ENCODE data around the gene DYSF. TPM values are rescaled to one million over a fixed set of nuclear protein-coding genes. Genes with fewer than 3 reads are reported as not detected.

The DYSF gene
- total RNA-seq, 4 donors from 2014 or later: 2.8 to 14.9 (median 4.0) TPM

DNA sequence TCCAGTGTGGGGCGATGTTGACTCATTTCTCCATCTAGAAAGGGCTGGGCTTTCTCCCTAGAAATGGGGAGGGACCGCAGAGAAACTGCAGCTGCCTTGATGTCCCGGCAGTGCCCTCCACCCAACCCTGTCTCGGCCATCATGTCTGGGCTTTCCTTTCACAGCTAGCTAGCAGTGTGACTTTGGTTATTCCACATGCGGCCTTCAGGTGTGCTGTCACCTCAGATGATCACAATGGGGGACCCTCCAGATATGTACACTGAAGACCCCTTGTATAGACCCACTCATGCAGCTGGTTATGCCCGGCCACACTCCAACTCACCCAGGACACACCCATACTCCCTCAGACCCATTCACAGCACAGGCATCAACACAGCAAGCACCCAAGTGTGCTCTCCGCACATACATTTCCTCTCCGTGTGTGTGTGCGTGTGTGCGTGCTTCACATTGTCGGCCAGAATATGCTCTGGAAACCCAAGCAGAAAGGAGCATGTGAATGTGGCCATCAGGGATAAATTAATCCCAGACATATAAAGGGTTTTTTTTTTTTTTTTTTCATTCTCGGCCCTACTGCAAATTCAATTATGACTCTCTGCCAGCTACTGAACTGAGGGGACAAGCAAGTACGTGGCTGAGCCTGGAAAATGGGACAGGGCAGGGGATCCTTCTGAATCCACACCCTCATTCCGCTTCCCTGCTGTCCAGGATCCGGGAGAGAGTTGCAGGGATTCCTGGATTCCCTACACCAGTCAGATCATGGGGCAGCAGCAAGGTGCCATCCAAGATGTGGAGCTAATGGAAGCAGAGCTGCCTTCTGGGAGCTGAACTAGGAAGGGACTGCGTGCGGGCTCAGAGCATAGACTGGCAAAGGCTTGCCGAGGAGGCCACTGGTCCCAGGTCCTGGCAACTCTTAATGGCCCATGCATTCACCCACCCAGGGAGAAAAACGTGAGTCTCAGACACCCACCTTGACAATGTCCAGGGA, 240.2 kb downstream of the DYSF start:
- Histone ChIP-seq H3K4me1 (no peaks in the 10 kb centered on the region), H3K27me3 (no peaks in the 10 kb centered on the region), H3K36me3 (no peaks in the 10 kb centered on the region), H3K4me3 (no peak overlapping the region), H3K27ac (no peak overlapping the region), H3K9me3 (no peaks in the 10 kb centered on the region)
- peak in 1 of 3 donors; percentile 23 for DNase-seq
- no peak for TF ChIP-seq POLR2A (IDR thresholded peaks at IDR 0.05)
- TF ChIP-seq, protein P1, sequence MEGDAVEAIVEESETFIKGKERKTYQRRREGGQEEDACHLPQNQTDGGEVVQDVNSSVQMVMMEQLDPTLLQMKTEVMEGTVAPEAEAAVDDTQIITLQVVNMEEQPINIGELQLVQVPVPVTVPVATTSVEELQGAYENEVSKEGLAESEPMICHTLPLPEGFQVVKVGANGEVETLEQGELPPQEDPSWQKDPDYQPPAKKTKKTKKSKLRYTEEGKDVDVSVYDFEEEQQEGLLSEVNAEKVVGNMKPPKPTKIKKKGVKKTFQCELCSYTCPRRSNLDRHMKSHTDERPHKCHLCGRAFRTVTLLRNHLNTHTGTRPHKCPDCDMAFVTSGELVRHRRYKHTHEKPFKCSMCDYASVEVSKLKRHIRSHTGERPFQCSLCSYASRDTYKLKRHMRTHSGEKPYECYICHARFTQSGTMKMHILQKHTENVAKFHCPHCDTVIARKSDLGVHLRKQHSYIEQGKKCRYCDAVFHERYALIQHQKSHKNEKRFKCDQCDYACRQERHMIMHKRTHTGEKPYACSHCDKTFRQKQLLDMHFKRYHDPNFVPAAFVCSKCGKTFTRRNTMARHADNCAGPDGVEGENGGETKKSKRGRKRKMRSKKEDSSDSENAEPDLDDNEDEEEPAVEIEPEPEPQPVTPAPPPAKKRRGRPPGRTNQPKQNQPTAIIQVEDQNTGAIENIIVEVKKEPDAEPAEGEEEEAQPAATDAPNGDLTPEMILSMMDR (IDR thresholded peaks at IDR 0.05): no peak

DNA sequence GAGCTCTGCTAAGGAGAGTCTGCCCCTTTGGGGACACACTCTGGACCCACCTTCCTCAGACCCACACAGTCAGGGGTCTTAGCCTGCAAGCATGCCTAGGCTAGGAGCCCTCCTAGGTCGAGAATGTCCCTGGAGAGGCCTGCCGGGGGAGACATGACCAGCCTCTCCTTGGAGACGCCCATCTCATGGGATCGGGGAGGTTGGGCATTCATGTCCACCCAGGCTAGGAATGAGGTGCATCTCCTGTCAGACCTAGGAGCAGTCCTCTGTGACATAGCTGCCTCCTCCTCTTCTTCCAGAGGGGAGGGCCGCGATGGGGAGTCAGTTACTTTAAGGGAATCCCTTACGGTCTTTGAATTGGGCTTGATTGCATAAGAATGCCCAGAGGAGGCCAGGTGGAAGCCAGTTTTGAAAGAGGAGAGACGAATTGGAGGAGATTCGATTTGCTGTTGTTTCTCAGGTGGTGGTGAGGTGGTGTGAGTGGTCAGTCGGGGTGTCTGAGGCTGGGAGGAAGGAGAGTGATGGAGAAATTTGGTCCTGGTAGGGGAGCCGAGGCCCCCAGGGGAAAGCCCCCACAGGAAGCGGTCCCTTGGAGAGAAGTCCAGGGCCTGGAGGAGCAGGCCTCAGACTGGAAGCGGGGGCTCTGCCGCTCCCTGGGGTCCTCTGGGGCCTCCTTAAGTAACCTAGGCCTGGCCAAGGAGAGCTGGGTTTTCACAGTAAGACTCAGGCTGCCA, 241.3 kb downstream of the DYSF start:
- Histone ChIP-seq H3K27ac (no peak overlapping the region), H3K4me3 (no peak overlapping the region)
- peak in 1 of 3 donors; percentile 15 for DNase-seq

DNA sequence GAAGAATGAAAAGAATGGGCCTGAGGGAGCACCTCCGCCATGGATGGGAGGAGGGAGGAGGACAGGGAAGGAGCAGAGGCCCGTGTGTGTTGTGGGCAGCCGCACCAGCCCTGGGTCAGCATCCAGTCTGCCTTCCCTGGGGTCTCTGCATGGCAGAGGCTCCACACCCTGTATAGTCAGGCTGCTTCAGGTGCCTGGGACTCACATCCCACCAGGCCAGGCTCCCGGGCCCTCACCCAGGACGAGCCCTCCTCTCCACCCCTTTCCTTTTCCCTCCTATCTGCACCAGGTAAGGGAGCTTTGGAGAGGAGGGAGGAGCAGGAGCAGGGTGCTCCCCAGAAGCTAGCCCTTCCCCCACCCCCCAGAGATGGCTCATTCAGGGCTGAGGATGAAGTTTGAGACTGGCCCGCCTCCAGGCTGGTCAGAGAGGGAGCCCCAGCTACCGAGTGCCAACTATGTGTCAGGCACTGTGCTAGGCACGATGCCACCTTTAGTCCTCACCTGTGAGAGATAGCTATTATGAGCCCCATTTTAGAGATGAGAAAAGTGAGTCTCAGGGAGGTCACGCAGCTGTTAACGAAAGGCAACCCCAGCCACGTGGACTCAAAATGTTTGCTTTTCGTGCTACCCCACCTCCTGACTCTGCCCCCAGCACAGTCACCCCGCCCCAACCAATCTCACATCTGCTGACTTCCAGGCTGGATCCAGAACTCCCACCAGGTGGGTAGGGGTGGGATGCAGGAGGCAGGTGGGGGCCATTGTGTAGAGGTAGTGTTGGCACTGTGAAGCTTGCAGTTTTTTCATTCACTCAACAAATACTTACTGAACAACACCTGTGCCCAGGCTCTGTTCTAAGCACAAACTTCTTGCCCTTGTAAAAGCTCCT, 242.1 kb downstream of the DYSF start:
- Histone ChIP-seq H3K4me3 (no peak overlapping the region), H3K9me3 (no peaks in the 10 kb centered on the region), H3K36me3 (no peaks in the 10 kb centered on the region), H3K27ac (no peak overlapping the region), H3K27me3 (no peaks in the 10 kb centered on the region), H3K4me1 (no peaks in the 10 kb centered on the region)
- peak in 1 of 3 donors; percentile 27 for DNase-seq
- TF ChIP-seq POLR2A (IDR thresholded peaks at IDR 0.05): no peak
- TF ChIP-seq, protein P1 (IDR thresholded peaks at IDR 0.05): no peak

More for the DNA sequence above, 241.3 kb downstream of the DYSF start:
- Histone ChIP-seq H3K27me3 (no peaks in the 10 kb centered on the region), H3K4me1 (no peaks in the 10 kb centered on the region), H3K9me3 (no peaks in the 10 kb centered on the region), H3K36me3 (no peaks in the 10 kb centered on the region)
- TF ChIP-seq, protein P1 (IDR thresholded peaks at IDR 0.05): no peak
- no peak for TF ChIP-seq POLR2A (IDR thresholded peaks at IDR 0.05)

- H3K36me3 ChIP-seq: no peaks in the 10 kb centered on the region
- no peaks in the 10 kb centered on the region for H3K27me3 ChIP-seq
- H3K4me1 ChIP-seq: no peaks in the 10 kb centered on the region
- H3K4me3 ChIP-seq: no peak overlapping the region
- TF ChIP-seq POLR2A (IDR thresholded peaks at IDR 0.05): no peak
- TF ChIP-seq, protein P1 (IDR thresholded peaks at IDR 0.05): no peak
- no peaks in the 10 kb centered on the region for H3K9me3 ChIP-seq
- H3K27ac ChIP-seq: no peak overlapping the region
- peak in 1 of 3 donors; percentile 34 for DNase-seq
These were observed 243.0 kb downstream of the DYSF start for GRCh38 chr2:71696381-71696780.

All from Peyer's patch (tissue), 4 donors.